HepG2 (cell line): ENCODE data around the gene LDLRAD4. TPM values are rescaled to one million over a fixed set of nuclear protein-coding genes. Genes with fewer than 3 reads are reported as not detected.

Experiments used
- ATAC-seq: fragments of 200-7000 bp; cut with Tn5 transposase; 3 replicates; pipeline ENCODE4 v1.9.1; 2020; ENCODE audit warnings: mild to moderate bottlenecking, moderate library complexity
- BruUV-seq: library from RNA; stranded (reverse); fragments of 400-500 nt; replicated peaks from 2 replicates; lab custom pipeline; 2021; lab: Mats Ljungman, UMichigan
- CTCF ChIA-PET: fragments of 300-600 bp; formaldehyde crosslinking; extraction: SDS; loops from one replicate; lab custom pipeline; 2021; ENCODE audit warnings: low total read pairs, inconsistent platforms, low intra/inter-chr PET ratio; lab: Yijun Ruan, JAX
- POLR2A ChIA-PET: fragments of 350-600 bp; sonication (Branson Sonifier 250); formaldehyde crosslinking; loops from one replicate; lab custom pipeline; 2020; ENCODE audit warnings: antibody characterized with exemption, inconsistent platforms; lab: Yijun Ruan, JAX
- DNase-seq: peaks from one replicate; pipeline ENCODE4 v3.0.0-alpha.2; 2015; ENCODE audit warnings: low spot score
- FAIRE-seq: peaks from 3 replicates; lab custom pipeline; 2011; peaks lifted over from hg19 to GRCh38; lab: Jason Lieb, UNC
- H2AFZ ChIP-seq: one replicate; pipeline ENCODE4 v1.6.1; 2011; ENCODE audit warnings: low read length, inconsistent platforms
- H3K27ac ChIP-seq: fragments of 300-600 bp; 3 replicates; pipeline ENCODE4 v1.8.0; 2011; ENCODE audit warnings: mixed run types, mild to moderate bottlenecking, mixed read lengths, low read length, inconsistent platforms; ENCODE audit not compliant: insufficient read depth; ENCODE audit errors: extremely low read length
- H3K27me3 ChIP-seq, 2 experiments: fragments of 200-600 bp in 1 of 2; 2 replicates in 1 of 2; 3 replicates in 1 of 2; pipeline versions ENCODE4 v1.6.0 to v1.8.0; 2011; ENCODE audit warnings: low read length in 2 of 2, mild to moderate bottlenecking in 2 of 2, moderate library complexity in 2 of 2, inconsistent platforms in 1 of 2; ENCODE audit not compliant: insufficient read depth in 2 of 2, control insufficient read depth in 1 of 2
- H3K36me3 ChIP-seq, 2 experiments: fragments of 200-600 bp in 1 of 2; replicated peaks in 1 of 2; 2 replicates in 1 of 2; 3 replicates in 1 of 2; pipeline versions ENCODE4 v1.5.1 to v1.8.0; 2011; ENCODE audit warnings: low read length in 2 of 2, inconsistent platforms in 1 of 2; ENCODE audit not compliant: insufficient read depth in 2 of 2, control insufficient read depth in 1 of 2
- H3K4me1 ChIP-seq: 2 replicates; pipeline ENCODE4 v1.5.1; 2012; ENCODE audit warnings: low read length, inconsistent platforms; ENCODE audit not compliant: insufficient read depth
- H3K4me2 ChIP-seq: 2 replicates; pipeline ENCODE4 v1.6.0; 2011; ENCODE audit warnings: low read depth, low read length, inconsistent platforms
- H3K4me3 ChIP-seq, 3 experiments: fragments of 200-600 bp in 1 of 3; sonication (generic), shearing (Covaris generic) in 1 of 3; replicated peaks in 1 of 3; 2 replicates each; pipeline ENCODE4 v1.5.1; 2011 to 2016; ENCODE audit warnings: low read length in 3 of 3, inconsistent platforms in 2 of 3, low read depth in 2 of 3, mild to moderate bottlenecking in 2 of 3, control low read depth in 1 of 3, mixed read lengths in 1 of 3; ENCODE audit not compliant: insufficient read depth in 1 of 3
- H3K79me2 ChIP-seq: one replicate; pipeline ENCODE4 v1.6.1; 2011; ENCODE audit warnings: low read length, inconsistent platforms; ENCODE audit not compliant: insufficient read depth
- H3K9ac ChIP-seq: 2 replicates; pipeline ENCODE4 v1.6.0; 2011; ENCODE audit warnings: mild to moderate bottlenecking, low read depth, low read length, inconsistent platforms; ENCODE audit not compliant: insufficient read depth
- H3K9me3 ChIP-seq: 2 replicates; pipeline ENCODE4 v1.5.1; 2012; ENCODE audit warnings: mild to moderate bottlenecking, low read length
- H4K20me1 ChIP-seq: 2 replicates; pipeline ENCODE4 v1.6.0; 2011; ENCODE audit warnings: inconsistent platforms, mild to moderate bottlenecking, low read length, moderate library complexity; ENCODE audit not compliant: insufficient read depth
- ADNP ChIP-seq: sonication (generic); formaldehyde crosslinking; IDR thresholded peaks from 2 replicates; pipeline ENCODE4 v1.4.0; 2020; ENCODE audit warnings: missing genetic modification reagents
- ELF4 ChIP-seq: sonication (generic); formaldehyde crosslinking; IDR thresholded peaks from 2 replicates; pipeline ENCODE4 v1.5.0; 2020; ENCODE audit warnings: missing genetic modification reagents, mild to moderate bottlenecking, moderate library complexity, borderline replicate concordance
- ETV5 ChIP-seq: IDR thresholded peaks from 2 replicates; pipeline ENCODE4 v1.6.1; 2018; ENCODE audit warnings: missing biosample characterization, missing genetic modification reagents, inconsistent platforms, borderline replicate concordance
- GABPB1 ChIP-seq: IDR thresholded peaks from 2 replicates; pipeline ENCODE4 v1.6.1; 2016; ENCODE audit warnings: mild to moderate bottlenecking, missing genetic modification reagents, moderate library complexity, missing compliant biosample characterization
- GPBP1L1 ChIP-seq: sonication (generic); formaldehyde crosslinking; IDR thresholded peaks from 2 replicates; pipeline ENCODE4 v1.5.0; 2020; ENCODE audit warnings: mild to moderate bottlenecking, missing genetic modification reagents
- HHEX ChIP-seq: IDR thresholded peaks from 2 replicates; pipeline ENCODE4 v1.6.1; 2016; ENCODE audit warnings: control low read depth
- KMT2B ChIP-seq: IDR thresholded peaks from 2 replicates; pipeline ENCODE4 v1.6.1; 2016; ENCODE audit warnings: missing genetic modification reagents, missing compliant biosample characterization
- ZFP1 ChIP-seq: IDR thresholded peaks from 2 replicates; pipeline ENCODE4 v1.6.1; 2016
- ZNF44 ChIP-seq: sonication (generic); formaldehyde crosslinking; IDR thresholded peaks from 2 replicates; pipeline ENCODE4 v1.5.1; 2020; ENCODE audit warnings: mild to moderate bottlenecking, missing genetic modification reagents
- ZNF644 ChIP-seq: IDR thresholded peaks from 2 replicates; pipeline ENCODE4 v1.6.1; 2016; ENCODE audit warnings: low read depth
- WGBS: methylation state at CpG from one replicate; pipeline ENCODE4 v1.1.6; 2017; ENCODE audit warnings: low lambda C conversion rate; 5-methylcytosine and 5-hydroxymethylcytosine counted together
- in situ Hi-C: cut with HindIII; loops from 2 replicates; pipeline ENCODE4 v1.10.0; 2017; ENCODE audit warnings: low pct_unique_long_range_greater_than_20kb; ENCODE audit not compliant: extremely low pct_ligation_motif_present
- intact Hi-C: fragments of 100-400 bp; cut with micrococcal nuclease; formaldehyde crosslinking; loops from one replicate; pipeline ENCODE4 v1.10.0; 2022; ENCODE audit not compliant: unreplicated experiment
- polyA plus RNA-seq, 8 experiments: library from polyadenylated mRNA; depleted of rRNA in 3 of 8; stranded (reverse) in 7 of 8; unstranded in 1 of 8; fragments of >200 nt; fragmentation: Illumina TruSeq in 4 of 8; extraction: Trizol in 4 of 8; gene quantifications; 2 replicates each; pipeline versions ENCODE4 v1.2.1 to v1.2.3, GENCODE V29; 2011 to 2016; ENCODE audit warnings: low read depth in 4 of 8, missing spikeins in 1 of 8, mixed read lengths in 1 of 8; ENCODE audit not compliant: insufficient read depth in 1 of 8
- total RNA-seq, 5 experiments: library from RNA; depleted of rRNA; stranded (reverse); fragments of >200 nt; fragmentation: Illumina TruSeq; extraction: Trizol; gene quantifications; 2 replicates each; pipeline ENCODE4 v1.2.3, GENCODE V29; 2016; ENCODE audit warnings: low read depth in 1 of 5
- TF ChIP-seq, protein P1 (sequence below): conservative IDR thresholded peaks from 2 replicates; pipeline ENCODE4 v1.6.1; 2018; ENCODE audit warnings: missing genetic modification reagents
- TF ChIP-seq, protein P2 (sequence below): sonication (generic); formaldehyde crosslinking; IDR thresholded peaks from 2 replicates; pipeline ENCODE4 v1.5.1; 2020; ENCODE audit warnings: mild to moderate bottlenecking, missing genetic modification reagents
- TF ChIP-seq, protein P3 (sequence below): sonication (generic); formaldehyde crosslinking; IDR thresholded peaks from 2 replicates; pipeline ENCODE4 v1.5.0; 2020; ENCODE audit warnings: mild to moderate bottlenecking, missing genetic modification reagents

LDLRAD4 gene
- total and polyA plus RNA-seq, 2 of the 13 experiments (the other 11 are each of a cell fraction or from before 2014, with no cell fraction given): 13.6 to 20.9 TPM

DNA sequence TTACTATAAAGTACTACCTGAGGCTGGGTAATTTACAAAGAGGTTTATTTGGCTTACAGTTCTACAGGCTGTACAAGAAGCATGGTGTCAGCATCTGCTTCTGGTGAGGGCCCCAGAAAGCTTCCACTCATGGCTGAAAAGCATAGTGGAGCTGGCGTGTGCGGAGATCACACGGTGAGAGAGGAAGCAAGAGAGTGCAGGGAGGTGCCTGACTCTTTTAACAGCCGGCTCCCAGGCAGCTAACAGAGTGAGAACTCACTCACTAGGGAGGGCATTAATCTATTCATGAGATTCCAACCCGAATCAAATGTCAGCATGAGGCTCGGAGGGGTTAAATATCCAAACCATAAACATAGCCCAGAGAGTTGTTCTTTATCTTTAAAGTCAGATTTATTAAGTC is 117.3 kb downstream of the LDLRAD4 start:
- H3K27ac ChIP-seq: no peak overlapping the region
- H3K79me2 ChIP-seq: peaks cover 5% of the 10 kb centered on the region
- WGBS: 99% methylated on average over 6 of the region's 6 CpGs
- H3K4me1 ChIP-seq: peaks cover 42% of the 10 kb centered on the region
- H3K9me3 ChIP-seq: peaks cover 3% of the 10 kb centered on the region
- no peak overlapping the region for H3K4me3 ChIP-seq
- TF ChIP-seq, protein P1, sequence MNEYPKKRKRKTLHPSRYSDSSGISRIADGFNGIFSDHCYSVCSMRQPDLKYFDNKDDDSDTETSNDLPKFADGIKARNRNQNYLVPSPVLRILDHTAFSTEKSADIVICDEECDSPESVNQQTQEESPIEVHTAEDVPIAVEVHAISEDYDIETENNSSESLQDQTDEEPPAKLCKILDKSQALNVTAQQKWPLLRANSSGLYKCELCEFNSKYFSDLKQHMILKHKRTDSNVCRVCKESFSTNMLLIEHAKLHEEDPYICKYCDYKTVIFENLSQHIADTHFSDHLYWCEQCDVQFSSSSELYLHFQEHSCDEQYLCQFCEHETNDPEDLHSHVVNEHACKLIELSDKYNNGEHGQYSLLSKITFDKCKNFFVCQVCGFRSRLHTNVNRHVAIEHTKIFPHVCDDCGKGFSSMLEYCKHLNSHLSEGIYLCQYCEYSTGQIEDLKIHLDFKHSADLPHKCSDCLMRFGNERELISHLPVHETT: no peak
- TF ChIP-seq GABPB1 (CRISPR knock-in tag) (no peak), ELF4 (no peak), ZNF44 (CRISPR knock-in tag) (no peak), ETV5 (CRISPR knock-in tag) (no peak), ADNP (CRISPR knock-in tag) (no peak), ZNF644 (CRISPR knock-in tag) (no peak), ZFP1 (no peak), HHEX (CRISPR knock-in tag) (no peak), KMT2B (CRISPR knock-in tag) (no peak), GPBP1L1 (CRISPR knock-in tag) (no peak)
- TF ChIP-seq, protein P2, sequence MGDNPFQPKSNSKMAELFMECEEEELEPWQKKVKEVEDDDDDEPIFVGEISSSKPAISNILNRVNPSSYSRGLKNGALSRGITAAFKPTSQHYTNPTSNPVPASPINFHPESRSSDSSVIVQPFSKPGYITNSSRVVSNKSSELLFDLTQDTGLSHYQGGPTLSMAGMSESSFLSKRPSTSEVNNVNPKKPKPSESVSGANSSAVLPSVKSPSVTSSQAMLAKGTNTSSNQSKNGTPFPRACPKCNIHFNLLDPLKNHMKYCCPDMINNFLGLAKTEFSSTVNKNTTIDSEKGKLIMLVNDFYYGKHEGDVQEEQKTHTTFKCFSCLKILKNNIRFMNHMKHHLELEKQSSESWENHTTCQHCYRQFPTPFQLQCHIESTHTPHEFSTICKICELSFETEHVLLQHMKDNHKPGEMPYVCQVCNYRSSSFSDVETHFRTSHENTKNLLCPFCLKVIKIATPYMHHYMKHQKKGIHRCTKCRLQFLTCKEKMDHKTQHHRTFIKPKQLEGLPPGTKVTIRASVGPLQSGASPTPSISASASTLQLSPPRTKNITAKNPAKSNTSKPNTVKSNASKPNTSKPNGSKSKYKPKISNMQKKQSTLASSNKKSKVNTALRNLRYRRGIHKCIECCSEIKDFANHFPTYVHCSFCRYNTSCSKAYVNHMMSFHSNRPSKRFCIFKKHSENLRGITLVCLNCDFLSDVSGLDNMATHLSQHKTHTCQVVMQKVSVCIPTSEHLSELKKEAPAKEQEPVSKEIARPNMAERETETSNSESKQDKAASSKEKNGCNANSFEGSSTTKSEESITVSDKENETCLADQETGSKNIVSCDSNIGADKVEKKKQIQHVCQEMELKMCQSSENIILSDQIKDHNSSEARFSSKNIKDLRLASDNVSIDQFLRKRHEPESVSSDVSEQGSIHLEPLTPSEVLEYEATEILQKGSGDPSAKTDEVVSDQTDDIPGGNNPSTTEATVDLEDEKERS (CRISPR knock-in tag): no peak
- TF ChIP-seq, protein P3, sequence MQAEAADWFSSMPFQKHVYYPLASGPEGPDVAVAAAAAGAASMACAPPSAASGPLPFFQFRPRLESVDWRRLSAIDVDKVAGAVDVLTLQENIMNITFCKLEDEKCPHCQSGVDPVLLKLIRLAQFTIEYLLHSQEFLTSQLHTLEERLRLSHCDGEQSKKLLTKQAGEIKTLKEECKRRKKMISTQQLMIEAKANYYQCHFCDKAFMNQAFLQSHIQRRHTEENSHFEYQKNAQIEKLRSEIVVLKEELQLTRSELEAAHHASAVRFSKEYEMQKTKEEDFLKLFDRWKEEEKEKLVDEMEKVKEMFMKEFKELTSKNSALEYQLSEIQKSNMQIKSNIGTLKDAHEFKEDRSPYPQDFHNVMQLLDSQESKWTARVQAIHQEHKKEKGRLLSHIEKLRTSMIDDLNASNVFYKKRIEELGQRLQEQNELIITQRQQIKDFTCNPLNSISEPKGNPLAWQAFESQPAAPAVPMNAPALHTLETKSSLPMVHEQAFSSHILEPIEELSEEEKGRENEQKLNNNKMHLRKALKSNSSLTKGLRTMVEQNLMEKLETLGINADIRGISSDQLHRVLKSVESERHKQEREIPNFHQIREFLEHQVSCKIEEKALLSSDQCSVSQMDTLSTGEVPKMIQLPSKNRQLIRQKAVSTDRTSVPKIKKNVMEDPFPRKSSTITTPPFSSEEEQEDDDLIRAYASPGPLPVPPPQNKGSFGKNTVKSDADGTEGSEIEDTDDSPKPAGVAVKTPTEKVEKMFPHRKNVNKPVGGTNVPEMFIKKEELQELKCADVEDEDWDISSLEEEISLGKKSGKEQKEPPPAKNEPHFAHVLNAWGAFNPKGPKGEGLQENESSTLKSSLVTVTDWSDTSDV: no peak
- H3K36me3 ChIP-seq: no peaks in the 10 kb centered on the region
- FAIRE-seq (no peak), ATAC-seq (no peak), DNase-seq (no peak)
- no peak overlapping the region for H3K4me2 ChIP-seq
- POLR2A ChIA-PET: no interaction called here
- H3K27me3 ChIP-seq: no peaks in the 10 kb centered on the region
- intact Hi-C loops (loop anchor here (5.0 to 10.0 kb wide), 3 partner anchors 136 to 379 kb away; no protein-coding TSS in a partner anchor), in situ Hi-C loops (no loop called here)
- no peaks in the 10 kb centered on the region for H4K20me1 ChIP-seq
- H2AFZ ChIP-seq: no peak overlapping the region
- CTCF ChIA-PET: no interaction called here
- H3K9ac ChIP-seq: no peak overlapping the region
- no TSS peak for BruUV-seq
